ENCODE data around the gene CIDEB. TPM values are rescaled to one million over a fixed set of nuclear protein-coding genes. Genes with fewer than 3 reads are reported as not detected.

The CIDEB gene
- polyA plus RNA-seq, 3 donors, result 28.5 to 29.4 (median 28.9) TPM

GRCh38 chr14:24313913-24314312 lies 6.1 kb upstream of the CIDEB start:
- DNase-seq (ENCODE audit: low read depth in 3 of 3, low spot score in 2 of 3), result no peak

GRCh38 chr14:24312736-24313507 lies 5.1 kb upstream of the CIDEB start:
- DNase-seq (ENCODE audit: low read depth in 3 of 3, low spot score in 2 of 3), result no peak

GRCh38 chr14:24311837-24312615 lies 4.2 kb upstream of the CIDEB start:
- no peak for DNase-seq (ENCODE audit: low read depth in 3 of 3, low spot score in 2 of 3)

- no peak for DNase-seq (ENCODE audit: low read depth in 3 of 3, low spot score in 2 of 3)
These were observed 3.1 kb upstream of the CIDEB start, which contains the start of gene LTB4R for GRCh38 chr14:24310646-24311604. LTB4R (plus strand) TSS chr14:24311502; CDS start chr14:24315652, 4,150 bp downstream.

- no peak for DNase-seq (ENCODE audit: low read depth in 3 of 3, low spot score in 2 of 3)
These were observed 2.5 kb upstream of the CIDEB start for GRCh38 chr14:24310265-24310645.

- no peak for DNase-seq (ENCODE audit: low read depth in 3 of 3, low spot score in 2 of 3)
These were observed 1.9 kb upstream of the CIDEB start, which contains the start of gene LTB4R2 for GRCh38 chr14:24309538-24310264. LTB4R2 (plus strand) TSS chr14:24310140; CDS start chr14:24310665, 525 bp downstream.

- no peak for DNase-seq (ENCODE audit: low read depth in 3 of 3, low spot score in 2 of 3)
These were observed 756 bp upstream of the CIDEB start for GRCh38 chr14:24308342-24309124.

- no peak for DNase-seq (ENCODE audit: low read depth in 3 of 3, low spot score in 2 of 3)
These were observed 612 bp downstream of the CIDEB start for GRCh38 chr14:24307156-24307574.

GRCh38 chr14:24304019-24304387 lies 3.8 kb downstream of the CIDEB start:
- DNase-seq (ENCODE audit: low read depth in 3 of 3, low spot score in 2 of 3), result no peak

- no peak for DNase-seq (ENCODE audit: low read depth in 3 of 3, low spot score in 2 of 3)
These were observed 7.3 kb downstream of the CIDEB start for GRCh38 chr14:24300326-24300980.

GRCh38 chr14:24299255-24300191 lies 8.3 kb downstream of the CIDEB start, which contains the start of the genes DHRS1 and NOP9:
DHRS1 (minus strand) TSS chr14:24299780; CDS start chr14:24299106, 674 bp downstream.
NOP9 (plus strand) TSS chr14:24299850; CDS start chr14:24299955, 105 bp downstream.
- DNase-seq (ENCODE audit: low read depth in 3 of 3, low spot score in 2 of 3), result peak; percentile 83 to 85 (median 83)

- no peak for DNase-seq (ENCODE audit: low read depth in 3 of 3, low spot score in 2 of 3)
These were observed 8.9 kb downstream of the CIDEB start for GRCh38 chr14:24298892-24299254.

GRCh38 chr14:24297190-24297964 lies 10.4 kb downstream of the CIDEB start:
- DNase-seq (ENCODE audit: low read depth in 3 of 3, low spot score in 2 of 3), result no peak

GRCh38 chr14:24296341-24297157 lies 11.2 kb downstream of the CIDEB start:
- no peak for DNase-seq (ENCODE audit: low read depth in 3 of 3, low spot score in 2 of 3)

- DNase-seq (ENCODE audit: low read depth in 3 of 3, low spot score in 2 of 3), result no peak
These were observed 14.3 kb downstream of the CIDEB start for GRCh38 chr14:24293525-24293924.
